Nephron progenitor cell (in vitro differentiated cells): Measurements from ENCODE around the gene CTAGE6.
"Not testable (repeated sequence)": the region's sequence is repeated elsewhere in the genome, so short reads cannot be mapped to it uniquely, and the experiment has no call there.

Experiments used
- DNase-seq: peaks from one replicate; pipeline ENCODE4 v3.0.0; 2021
- H3K27ac Mint-ChIP-seq: 2 replicates; pipeline ENCODE4 v1.8.0; 2021; ENCODE audit warnings: mild to moderate bottlenecking, moderate library complexity, mixed read lengths
- H3K27me3 Mint-ChIP-seq: 2 replicates; pipeline ENCODE4 v1.8.0; 2021; ENCODE audit warnings: mild to moderate bottlenecking, low read depth, mixed read lengths; ENCODE audit not compliant: poor library complexity
- H3K36me3 Mint-ChIP-seq: 2 replicates; pipeline ENCODE4 v1.8.0; 2021; ENCODE audit warnings: low read depth, mixed read lengths
- H3K4me1 Mint-ChIP-seq: 2 replicates; pipeline ENCODE4 v1.8.0; 2021; ENCODE audit warnings: mixed read lengths
- H3K4me3 Mint-ChIP-seq: 2 replicates; pipeline ENCODE4 v1.8.0; 2021; ENCODE audit warnings: mild to moderate bottlenecking, moderate library complexity, mixed read lengths
- H3K9me3 Mint-ChIP-seq: 2 replicates; pipeline ENCODE4 v1.8.0; 2021; ENCODE audit warnings: mild to moderate bottlenecking, moderate library complexity, mixed read lengths

Gene CTAGE6

GRCh38 chr7:143757596-143757995 lies at the start of gene CTAGE6:
Gene CTAGE6, minus strand, starts transcription at chr7:143757696. Its CDS starts 38 bp downstream, at chr7:143757658.
- not testable (repeated sequence) for DNase-seq, H3K27me3 Mint-ChIP-seq, H3K27ac Mint-ChIP-seq, H3K36me3 Mint-ChIP-seq, H3K4me3 Mint-ChIP-seq, H3K4me1 Mint-ChIP-seq, H3K9me3 Mint-ChIP-seq

- DNase-seq, H3K4me3 Mint-ChIP-seq, H3K9me3 Mint-ChIP-seq, H3K27me3 Mint-ChIP-seq, H3K4me1 Mint-ChIP-seq, H3K36me3 Mint-ChIP-seq, H3K27ac Mint-ChIP-seq: not testable (repeated sequence)
Measured at GRCh38 chr7:143806664-143807071, 49.2 kb upstream of the CTAGE6 start.

GRCh38 chr7:143797896-143798290 lies 40.4 kb upstream of the CTAGE6 start:
- not testable (repeated sequence) for H3K4me1 Mint-ChIP-seq

GRCh38 chr7:143797119-143797895 lies 39.8 kb upstream of the CTAGE6 start:
- not testable (repeated sequence) for H3K36me3 Mint-ChIP-seq, H3K4me3 Mint-ChIP-seq, DNase-seq, H3K27me3 Mint-ChIP-seq, H3K9me3 Mint-ChIP-seq, H3K4me1 Mint-ChIP-seq, H3K27ac Mint-ChIP-seq

More at GRCh38 chr7:143797896-143798290, 40.4 kb upstream of the CTAGE6 start:
- not testable (repeated sequence) for H3K27me3 Mint-ChIP-seq, H3K9me3 Mint-ChIP-seq, H3K27ac Mint-ChIP-seq, DNase-seq, H3K4me3 Mint-ChIP-seq, H3K36me3 Mint-ChIP-seq

- not testable (repeated sequence) for H3K9me3 Mint-ChIP-seq, H3K27me3 Mint-ChIP-seq, DNase-seq, H3K4me1 Mint-ChIP-seq, H3K36me3 Mint-ChIP-seq, H3K27ac Mint-ChIP-seq, H3K4me3 Mint-ChIP-seq
Measured at GRCh38 chr7:143795653-143796052, 38.2 kb upstream of the CTAGE6 start.

- H3K4me1 Mint-ChIP-seq, DNase-seq, H3K27ac Mint-ChIP-seq, H3K36me3 Mint-ChIP-seq, H3K4me3 Mint-ChIP-seq, H3K27me3 Mint-ChIP-seq, H3K9me3 Mint-ChIP-seq: not testable (repeated sequence)
Measured at GRCh38 chr7:143792633-143793032, 35.1 kb upstream of the CTAGE6 start.

GRCh38 chr7:143785415-143786182 lies 28.1 kb upstream of the CTAGE6 start:
- not testable (repeated sequence) for DNase-seq, H3K4me3 Mint-ChIP-seq, H3K9me3 Mint-ChIP-seq, H3K36me3 Mint-ChIP-seq, H3K4me1 Mint-ChIP-seq, H3K27me3 Mint-ChIP-seq, H3K27ac Mint-ChIP-seq

- not testable (repeated sequence) for H3K27ac Mint-ChIP-seq, H3K36me3 Mint-ChIP-seq, H3K27me3 Mint-ChIP-seq, DNase-seq, H3K4me1 Mint-ChIP-seq, H3K9me3 Mint-ChIP-seq, H3K4me3 Mint-ChIP-seq
Measured at GRCh38 chr7:143779591-143779990, 22.1 kb upstream of the CTAGE6 start.

- H3K9me3 Mint-ChIP-seq, H3K4me3 Mint-ChIP-seq, DNase-seq, H3K27ac Mint-ChIP-seq, H3K36me3 Mint-ChIP-seq, H3K27me3 Mint-ChIP-seq, H3K4me1 Mint-ChIP-seq: not testable (repeated sequence)
Measured at GRCh38 chr7:143772738-143773468, 15.4 kb upstream of the CTAGE6 start.

GRCh38 chr7:143767531-143767930 lies 10.0 kb upstream of the CTAGE6 start:
- not testable (repeated sequence) for H3K4me1 Mint-ChIP-seq, H3K36me3 Mint-ChIP-seq, H3K27ac Mint-ChIP-seq, H3K9me3 Mint-ChIP-seq, H3K4me3 Mint-ChIP-seq, DNase-seq, H3K27me3 Mint-ChIP-seq

- not testable (repeated sequence) for H3K4me3 Mint-ChIP-seq, H3K4me1 Mint-ChIP-seq, H3K36me3 Mint-ChIP-seq, H3K27me3 Mint-ChIP-seq, H3K9me3 Mint-ChIP-seq, H3K27ac Mint-ChIP-seq, DNase-seq
Measured at GRCh38 chr7:143765678-143766077, 8.2 kb upstream of the CTAGE6 start.

- not testable (repeated sequence) for H3K27me3 Mint-ChIP-seq, H3K27ac Mint-ChIP-seq, H3K9me3 Mint-ChIP-seq, H3K4me1 Mint-ChIP-seq, H3K36me3 Mint-ChIP-seq, H3K4me3 Mint-ChIP-seq, DNase-seq
Measured at GRCh38 chr7:143763065-143763464, 5.6 kb upstream of the CTAGE6 start.

- H3K4me1 Mint-ChIP-seq, H3K27ac Mint-ChIP-seq, H3K9me3 Mint-ChIP-seq, DNase-seq, H3K36me3 Mint-ChIP-seq, H3K4me3 Mint-ChIP-seq, H3K27me3 Mint-ChIP-seq: not testable (repeated sequence)
Measured at GRCh38 chr7:143745340-143745739, 12.2 kb downstream of the CTAGE6 start.
